NCI-H774 (cell line): ENCODE data around the gene MYO10.
"Not testable (repeated sequence)": the region's sequence is repeated elsewhere in the genome, so short reads cannot be mapped to it uniquely, and the experiment has no call there.

Experiments
- DNase-seq: peaks from one replicate; lab custom pipeline; 2025; lab: John Stamatoyannopoulos, UW

Gene MYO10

DNA sequence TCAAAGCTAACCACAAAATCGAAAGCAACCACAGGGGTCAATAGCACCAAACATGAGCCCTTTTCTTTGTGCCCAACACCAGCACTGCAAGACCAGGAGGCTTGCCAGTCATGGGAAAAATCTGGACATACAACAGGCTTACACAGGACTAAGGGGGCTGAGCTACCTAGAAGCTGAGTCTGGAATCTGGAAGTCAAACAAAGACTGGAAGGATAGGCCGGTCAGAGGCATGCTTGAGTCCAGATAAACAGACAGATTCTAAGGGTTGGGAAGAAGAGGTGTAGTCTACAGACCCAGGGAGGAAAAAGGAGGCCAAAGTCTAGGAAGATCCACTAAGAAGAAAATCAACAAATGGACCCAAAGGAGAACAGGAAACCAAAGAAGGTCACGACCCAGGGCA is 73.3 kb downstream of the MYO10 start:
- DNase-seq, result no peak

DNA sequence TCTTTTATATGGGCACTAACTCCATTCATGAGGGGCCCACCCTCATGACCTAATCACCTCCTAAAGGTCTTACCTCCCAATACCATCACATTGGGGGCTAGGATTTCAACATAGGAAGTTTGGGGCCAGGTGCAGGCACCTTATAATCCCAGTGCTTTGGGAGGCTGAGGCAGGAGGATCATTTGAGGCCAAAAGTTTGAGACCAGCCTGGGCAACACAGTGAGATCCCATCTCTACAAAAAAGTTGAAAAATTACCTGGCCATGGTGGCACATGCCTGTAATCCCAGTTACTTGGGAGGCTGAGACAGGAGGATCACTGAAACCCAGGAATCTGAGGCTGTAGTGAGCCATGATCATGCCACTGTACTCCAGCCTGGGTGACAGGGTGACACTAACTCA is 76.7 kb downstream of the MYO10 start:
- no peak for DNase-seq

- DNase-seq, result no peak
Measured at GRCh38 chr5:16858151-16858550, 77.9 kb downstream of the MYO10 start.

DNA sequence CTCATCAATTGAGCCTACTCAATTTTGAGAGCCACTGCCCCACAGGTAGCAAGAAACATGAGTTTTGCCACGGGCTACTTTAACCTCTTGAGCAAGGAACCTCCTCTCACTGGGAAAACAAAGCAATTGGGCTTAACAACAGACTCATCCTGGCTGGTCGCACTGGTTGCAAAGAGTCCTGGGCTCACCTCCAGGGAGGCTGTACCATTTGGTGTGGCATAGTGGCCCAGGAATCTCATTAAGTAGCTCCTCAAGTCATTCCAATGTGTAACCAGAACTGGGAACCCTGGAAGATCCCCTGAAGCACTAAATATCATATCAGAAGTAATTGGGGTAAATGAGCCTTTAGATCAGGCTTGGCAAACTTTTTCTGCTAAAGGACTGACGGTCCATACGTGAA is 78.5 kb downstream of the MYO10 start:
- no peak for DNase-seq

DNA sequence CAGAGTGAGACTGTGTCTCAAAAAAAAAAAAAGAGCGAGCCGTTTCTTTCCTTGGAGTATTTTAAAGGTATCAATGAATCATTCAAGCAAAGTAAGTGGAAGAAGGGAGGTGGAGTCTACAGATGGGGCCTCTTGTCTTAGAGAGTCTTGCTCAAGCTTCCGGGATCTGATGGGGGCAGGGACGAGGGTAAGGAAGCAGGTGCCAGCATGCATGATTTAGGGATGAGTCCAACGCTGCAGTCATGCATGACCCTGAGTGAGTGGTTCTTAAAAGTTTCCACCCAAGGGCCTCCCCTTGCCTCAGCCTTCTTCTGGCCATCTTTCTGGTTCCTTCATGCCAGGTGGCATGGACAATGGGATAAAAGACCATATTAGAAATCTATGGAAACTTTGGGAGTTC is 79.6 kb downstream of the MYO10 start:
- DNase-seq, result no peak

GRCh38 chr5:16855898-16856297 is 80.2 kb downstream of the MYO10 start:
- DNase-seq, result no peak

DNA sequence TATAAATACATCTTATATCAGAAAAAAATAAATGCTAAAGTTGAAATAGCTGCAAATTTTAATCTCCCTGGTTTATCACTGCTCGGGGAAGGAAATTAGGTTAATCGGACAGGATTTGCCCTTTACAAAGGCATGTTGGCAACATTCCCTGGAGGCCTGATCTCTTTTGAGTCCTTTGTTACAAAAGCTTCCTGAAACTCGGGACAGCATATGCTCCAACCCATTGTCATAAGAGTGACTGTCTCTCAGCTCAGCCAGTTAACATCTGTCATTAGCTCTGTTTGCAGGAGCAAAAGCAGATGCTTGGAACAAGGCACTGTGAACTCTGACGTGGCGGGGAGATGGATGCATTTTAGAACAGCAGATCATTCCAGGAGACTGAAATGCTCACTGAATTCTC is 80.6 kb downstream of the MYO10 start:
- DNase-seq, result peak; percentile 69

DNA sequence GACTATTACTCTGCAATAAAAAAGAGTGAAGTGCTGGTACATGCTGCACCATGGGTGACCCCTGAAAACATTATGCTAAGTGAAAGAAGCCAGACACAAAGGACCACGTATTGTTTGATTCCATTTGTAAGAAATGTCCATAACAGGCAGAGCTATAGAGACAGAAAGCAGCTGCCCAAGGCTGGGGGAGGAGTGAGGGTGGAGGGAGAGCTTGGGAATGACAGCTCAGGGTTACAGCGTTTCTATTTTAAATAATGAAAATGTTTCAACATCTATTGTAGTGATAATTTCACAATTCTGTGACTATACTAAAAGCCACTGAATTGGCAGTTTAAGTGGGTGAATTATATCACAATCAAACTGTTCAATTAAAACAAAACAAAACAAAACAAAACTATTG is 81.7 kb downstream of the MYO10 start:
- no peak for DNase-seq

DNA sequence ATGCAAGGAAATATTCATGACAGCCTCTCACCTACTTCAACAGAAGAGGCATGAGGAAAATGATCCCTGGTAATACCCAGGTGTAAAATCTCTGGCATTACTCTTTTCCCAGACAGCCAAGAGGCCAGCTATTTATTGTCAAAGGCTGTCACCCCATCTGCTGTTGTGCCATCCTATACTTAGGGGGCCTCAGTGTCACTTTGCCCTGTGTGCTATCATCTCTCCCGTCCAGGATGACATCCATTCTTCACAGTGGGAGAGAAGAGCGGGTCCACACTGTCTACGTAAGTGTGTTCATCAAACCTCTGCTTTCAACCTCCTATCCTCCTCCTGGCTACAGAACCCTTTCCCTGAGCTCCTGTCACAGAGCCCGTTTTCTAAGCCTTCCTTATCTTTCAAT is 82.6 kb downstream of the MYO10 start:
- no peak for DNase-seq

DNA sequence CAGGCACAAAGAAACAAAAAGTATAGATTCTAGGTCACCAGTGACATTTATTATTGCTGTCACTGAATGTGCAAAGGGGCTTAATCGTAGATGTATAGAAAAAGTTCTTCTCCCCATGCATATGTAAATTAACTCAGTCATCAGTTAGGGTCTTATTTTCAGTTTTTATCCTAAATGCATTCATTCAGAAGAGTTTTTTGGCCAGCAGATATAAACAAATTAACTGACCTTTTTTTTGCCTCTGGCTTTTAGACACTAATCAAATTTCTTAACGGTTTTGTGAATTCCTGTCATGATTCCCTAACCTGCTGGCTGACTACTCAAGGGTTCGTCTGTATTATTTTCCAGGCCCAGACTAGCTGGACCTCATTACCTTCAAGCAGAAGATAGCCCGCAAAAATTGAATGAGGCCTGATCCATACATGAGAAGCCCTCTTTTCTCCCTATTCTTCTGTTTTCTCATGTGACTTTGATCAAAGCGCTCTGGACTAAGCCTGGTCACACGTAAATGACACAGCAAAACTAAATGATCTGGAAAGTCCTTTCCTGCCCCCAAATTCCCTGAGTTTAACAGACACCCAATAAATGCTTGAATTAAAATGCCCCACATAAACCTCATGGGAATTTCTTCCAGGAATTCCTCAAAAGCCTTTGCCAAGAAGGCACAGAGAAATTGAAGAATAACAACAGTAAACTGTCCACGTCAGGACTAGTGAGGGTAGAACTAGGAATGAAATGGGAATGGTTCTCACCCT is 83.7 kb downstream of the MYO10 start:
- no peak for DNase-seq

DNA sequence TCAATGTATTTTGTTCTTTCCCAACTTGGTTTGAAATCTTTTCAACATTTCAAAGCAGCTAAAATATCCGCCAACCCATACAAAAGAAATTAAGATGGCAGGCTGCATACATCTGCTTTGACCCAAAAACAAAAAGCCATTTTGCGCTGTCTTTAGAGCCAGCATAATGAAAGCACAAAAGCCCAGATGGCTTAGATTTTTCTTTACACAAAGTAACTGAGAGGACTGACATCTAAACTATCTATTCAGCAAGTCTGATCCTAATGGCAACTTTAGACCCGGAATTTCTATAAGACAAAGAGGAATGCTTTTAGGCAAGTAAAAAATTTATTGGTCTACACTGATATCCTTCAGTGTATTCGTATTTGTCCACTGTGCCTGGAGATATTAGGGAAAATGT is 86.3 kb downstream of the MYO10 start:
- no peak for DNase-seq

GRCh38 chr5:16849181-16849580 is 86.9 kb downstream of the MYO10 start:
- DNase-seq, result no peak

- DNase-seq, result no peak
Measured at GRCh38 chr5:16844952-16845351, 91.1 kb downstream of the MYO10 start.

DNA sequence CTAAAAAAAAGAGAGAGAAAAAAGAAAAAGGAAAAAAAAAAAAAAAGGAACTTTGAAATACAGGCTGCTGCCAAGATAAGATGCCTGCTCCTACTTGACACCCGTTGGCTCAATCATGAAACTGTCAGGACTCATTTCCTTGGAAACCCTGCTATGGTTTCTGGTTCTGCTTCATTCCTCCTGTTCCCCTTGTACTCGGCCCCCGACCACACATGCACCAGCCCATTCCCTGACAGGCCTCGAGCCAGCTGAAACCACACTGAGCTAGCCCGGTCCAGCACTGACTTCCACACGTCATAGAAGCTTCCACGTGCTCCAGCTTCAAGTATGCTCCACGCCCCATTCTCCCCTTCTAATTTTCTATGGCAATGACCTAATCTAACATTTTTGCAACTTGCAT is 93.2 kb downstream of the MYO10 start:
- no peak for DNase-seq

- no peak for DNase-seq
Measured at GRCh38 chr5:16841416-16841815, 94.7 kb downstream of the MYO10 start.

DNA sequence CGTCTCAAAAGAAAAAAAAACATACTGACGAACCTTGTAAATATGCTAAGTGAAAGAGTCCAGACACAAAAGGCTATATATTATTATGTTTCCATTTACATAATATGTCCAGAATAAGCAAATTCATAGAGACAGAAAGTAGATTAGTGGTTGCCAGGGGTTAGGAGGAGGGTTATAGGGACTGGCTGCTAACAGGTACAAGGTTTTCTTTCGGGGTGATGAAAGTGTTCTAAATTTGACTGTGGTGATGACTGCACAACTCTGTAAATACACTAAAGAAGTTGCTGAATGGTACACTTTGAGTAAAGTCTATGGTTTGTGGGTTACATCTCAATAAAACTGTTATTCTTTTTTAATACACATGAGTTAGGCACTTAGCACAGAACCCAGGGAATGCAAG is 98.8 kb downstream of the MYO10 start:
- no peak for DNase-seq

DNA sequence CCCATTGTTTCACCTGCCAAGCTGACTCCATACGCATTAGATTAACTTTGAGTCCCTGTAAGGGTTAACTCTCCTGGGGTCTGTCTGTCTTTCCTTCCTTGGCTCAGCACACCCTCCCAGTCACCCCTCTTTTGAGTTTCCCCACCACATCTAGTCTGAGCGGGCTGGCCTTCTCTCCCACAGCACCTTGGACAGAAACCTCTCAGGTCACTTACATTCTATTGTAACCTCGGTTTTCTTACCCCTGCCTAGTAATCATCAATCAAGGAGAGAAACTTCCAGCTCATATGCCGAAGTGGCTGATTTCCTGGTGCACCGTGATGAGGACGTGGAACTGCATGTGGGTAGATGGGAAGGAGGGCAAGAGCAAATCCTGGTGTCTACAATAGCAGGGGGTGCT is 102.1 kb downstream of the MYO10 start:
- DNase-seq, result no peak

DNA sequence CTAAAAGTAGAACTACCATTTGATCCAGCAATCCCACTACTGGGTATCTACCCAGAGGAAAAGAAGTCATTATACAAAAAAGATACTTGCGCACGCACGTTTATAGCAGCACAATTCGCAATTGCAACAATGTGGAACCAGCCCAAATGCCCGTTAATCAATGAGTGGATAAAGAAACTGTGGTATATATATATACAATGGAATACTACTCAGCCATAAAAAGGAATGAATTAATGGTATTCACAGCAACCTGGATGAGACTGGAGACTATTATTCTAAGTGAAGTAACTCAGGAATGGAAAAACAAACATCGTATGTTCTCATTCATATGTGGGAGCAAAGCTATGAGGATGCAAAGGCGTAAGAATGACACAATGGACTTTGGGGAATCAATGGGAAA is 104.8 kb downstream of the MYO10 start:
- DNase-seq, result not testable (repeated sequence)

DNA sequence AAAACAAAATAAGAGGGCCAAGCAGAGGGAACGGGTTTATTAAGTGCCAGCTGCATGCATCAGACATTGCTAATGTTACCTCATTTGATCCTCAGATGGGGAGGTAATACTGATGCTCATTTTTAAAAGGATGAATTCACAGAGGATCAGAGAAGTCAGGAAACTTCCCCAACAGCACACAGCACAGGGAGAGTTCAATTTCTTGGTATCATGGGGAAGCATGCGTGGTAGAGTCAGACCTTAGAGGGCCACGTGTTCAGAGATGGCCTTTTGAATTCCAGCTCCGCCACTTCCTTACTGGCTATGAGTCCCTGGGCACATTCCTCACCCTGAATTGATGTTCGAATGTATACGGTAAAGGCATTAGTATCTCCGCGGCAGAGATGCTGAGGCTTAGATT is 108.3 kb downstream of the MYO10 start:
- DNase-seq, result no peak

DNA sequence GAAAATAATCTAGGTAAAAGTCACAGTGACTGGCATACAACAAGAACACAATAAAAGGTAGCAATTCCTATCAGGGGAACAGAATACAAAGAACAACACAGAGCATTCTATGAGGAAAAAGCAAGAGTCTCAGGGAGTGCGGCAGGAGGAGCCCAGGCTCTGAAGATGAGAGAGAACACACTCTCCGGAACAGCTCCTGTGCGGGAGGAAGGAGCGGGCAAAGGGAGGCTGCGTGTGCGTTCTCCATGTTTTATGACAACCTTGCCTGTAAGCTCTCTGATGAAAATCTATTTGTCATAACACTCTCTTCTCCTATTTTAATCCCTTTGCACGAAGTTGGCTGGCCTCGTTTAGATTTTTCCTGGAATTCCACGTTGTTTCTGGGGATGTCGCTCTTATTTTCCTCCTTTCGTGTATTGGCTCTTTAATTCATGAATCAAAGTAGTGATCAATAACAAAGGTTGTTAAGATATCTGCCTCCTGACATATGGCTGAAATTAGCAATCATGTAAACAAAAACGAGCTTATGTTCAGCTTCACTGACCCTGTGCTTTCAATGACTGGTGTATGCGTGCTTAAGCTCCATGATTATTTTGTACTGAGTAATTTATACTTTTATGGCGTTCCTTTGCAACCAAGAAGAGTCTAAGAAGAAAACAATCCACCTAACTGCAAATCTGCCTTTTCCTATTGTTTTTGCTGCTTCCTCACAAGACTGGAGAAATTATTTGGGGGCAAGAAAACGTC is 109.5 kb downstream of the MYO10 start:
- DNase-seq, result no peak

GRCh38 chr5:16819522-16820167 is 116.4 kb downstream of the MYO10 start:
- no peak for DNase-seq

DNA sequence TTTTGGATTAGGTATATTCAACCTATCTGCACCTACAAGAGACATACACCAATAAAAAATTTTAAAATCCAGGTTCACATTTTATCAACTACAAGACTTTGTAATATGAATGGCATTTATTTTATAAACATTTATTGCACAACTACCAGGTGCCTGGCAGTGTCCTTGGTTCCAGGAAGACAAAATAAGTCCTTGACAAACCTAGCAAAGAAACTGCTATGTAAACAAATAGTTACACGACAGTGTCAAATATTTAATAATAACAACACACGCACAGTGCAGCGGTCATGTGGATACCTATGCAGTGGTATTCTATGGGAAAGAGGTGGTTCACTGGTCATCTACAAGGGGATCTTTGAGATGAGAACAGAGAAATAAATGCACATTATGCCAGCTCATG is 120.7 kb downstream of the MYO10 start:
- no peak for DNase-seq

DNA sequence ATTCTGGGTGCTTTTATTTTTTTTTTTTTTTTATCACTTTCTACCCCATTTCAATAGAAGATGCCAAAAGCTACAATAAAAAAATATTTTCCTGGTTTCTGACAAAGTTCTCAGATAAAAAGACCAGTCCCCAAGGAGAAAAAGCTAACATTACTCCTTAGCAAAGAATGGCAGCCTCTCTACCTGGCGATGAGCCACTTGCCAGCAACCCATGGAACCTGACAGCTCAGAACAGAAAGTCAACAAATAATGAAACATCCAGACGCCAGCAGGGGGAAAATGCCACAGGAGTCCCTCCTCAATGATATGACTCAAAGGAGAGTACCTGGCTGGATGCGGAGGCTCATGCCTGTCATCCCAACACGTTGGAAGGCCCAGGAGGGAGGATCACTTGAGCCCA is 123.2 kb downstream of the MYO10 start:
- DNase-seq, result no peak
